Coronary artery (tissue), 2 donors: Measurements from ENCODE around the gene BRD1.

Experiments used
- DNase-seq: peaks from one replicate; pipeline ENCODE4 v3.0.0-alpha.2; 2017; ENCODE audit warnings: low spot score
- H3K27ac ChIP-seq, 2 donors: fragments of 200-600 bp; sonication (generic); one replicate each; pipeline ENCODE4 v1.5.1; 2016 to 2019
- H3K4me3 ChIP-seq: fragments of 200-600 bp; sonication (generic); 2 replicates; pipeline ENCODE4 v1.5.1; 2016; ENCODE audit warnings: mild to moderate bottlenecking, moderate library complexity
- CTCF ChIP-seq: fragments of 200-600 bp; sonication (generic); IDR thresholded peaks from one replicate; pipeline ENCODE4 v1.5.1; 2019; ENCODE audit warnings: antibody characterized with exemption

The BRD1 gene

GRCh38 chr22:49748514-49748913 lies 79.2 kb downstream of the BRD1 start:
- Histone ChIP-seq H3K4me3 (no peak overlapping the region), H3K27ac (no peak overlapping the region)
- TF ChIP-seq CTCF: no peak
- peak; percentile 65 for DNase-seq

GRCh38 chr22:49747716-49748115 lies 80.0 kb downstream of the BRD1 start:
- H3K27ac ChIP-seq: no peak overlapping the region
- DNase-seq: no peak
- H3K4me3 ChIP-seq: no peak overlapping the region
- no peak for TF ChIP-seq CTCF

GRCh38 chr22:49747130-49747529 lies 80.5 kb downstream of the BRD1 start:
- Histone ChIP-seq H3K4me3 (no peak overlapping the region), H3K27ac (no peak overlapping the region)
- no peak for TF ChIP-seq CTCF
- DNase-seq: no peak

- DNase-seq: no peak
- no peak overlapping the region for H3K4me3 ChIP-seq
- no peak for TF ChIP-seq CTCF
- no peak overlapping the region for H3K27ac ChIP-seq
These were observed 81.6 kb downstream of the BRD1 start for GRCh38 chr22:49746065-49746464.

- DNase-seq: no peak
- Histone ChIP-seq H3K27ac (no peak overlapping the region), H3K4me3 (no peak overlapping the region)
- no peak for TF ChIP-seq CTCF
These were observed 87.4 kb downstream of the BRD1 start for GRCh38 chr22:49740242-49740641.

- TF ChIP-seq CTCF: no peak
- no peak overlapping the region for H3K4me3 ChIP-seq
- H3K27ac ChIP-seq: no peak overlapping the region
- no peak for DNase-seq
These were observed 88.5 kb downstream of the BRD1 start for GRCh38 chr22:49739138-49739537.

- no peak overlapping the region for H3K27ac ChIP-seq
- H3K4me3 ChIP-seq: no peak overlapping the region
- no peak for TF ChIP-seq CTCF
- DNase-seq: no peak
These were observed 89.1 kb downstream of the BRD1 start for GRCh38 chr22:49738566-49738965.
